IPS-18c (cell line): ENCODE data around the gene RDX.
"Not testable (repeated sequence)": the region's sequence is repeated elsewhere in the genome, so short reads cannot be mapped to it uniquely, and the experiment has no call there.

Experiments used
- H3K4me3 ChIP-seq: 2 replicates; pipeline ENCODE4 v1.7.0; 2013; ENCODE audit warnings: low read depth, mild to moderate bottlenecking, low read length, moderate library complexity; ENCODE audit not compliant: insufficient read depth
- H3K9me3 ChIP-seq: one replicate; pipeline ENCODE4 v1.6.1; 2013; ENCODE audit warnings: mild to moderate bottlenecking, low read length, moderate library complexity; ENCODE audit not compliant: control insufficient read depth, insufficient read depth

Gene RDX

GRCh38 chr11:110242746-110243145 lies 53.7 kb downstream of the RDX start:
- Histone ChIP-seq H3K4me3 (no peak overlapping the region), H3K9me3 (no peaks in the 10 kb centered on the region)

GRCh38 chr11:110242188-110242587 lies 54.2 kb downstream of the RDX start:
- no peaks in the 10 kb centered on the region for H3K9me3 ChIP-seq

GRCh38 chr11:110235966-110236365 lies 60.4 kb downstream of the RDX start:
- no peak overlapping the region for H3K4me3 ChIP-seq
- H3K9me3 ChIP-seq: no peaks in the 10 kb centered on the region

More at GRCh38 chr11:110242188-110242587, 54.2 kb downstream of the RDX start:
- no peak overlapping the region for H3K4me3 ChIP-seq

GRCh38 chr11:110230377-110230776 lies 66.0 kb downstream of the RDX start:
- H3K4me3 ChIP-seq: no peak overlapping the region
- H3K9me3 ChIP-seq: no peaks in the 10 kb centered on the region

GRCh38 chr11:110219006-110219785 lies 77.2 kb downstream of the RDX start:
- no peaks in the 10 kb centered on the region for H3K9me3 ChIP-seq
- H3K4me3 ChIP-seq: no peak overlapping the region

GRCh38 chr11:110217936-110218335 lies 78.5 kb downstream of the RDX start:
- no peaks in the 10 kb centered on the region for H3K9me3 ChIP-seq
- no peak overlapping the region for H3K4me3 ChIP-seq

GRCh38 chr11:110217223-110217877 lies 79.1 kb downstream of the RDX start:
- Histone ChIP-seq H3K9me3 (no peaks in the 10 kb centered on the region), H3K4me3 (no peak overlapping the region)

GRCh38 chr11:110209313-110209694 lies 87.1 kb downstream of the RDX start:
- H3K4me3 ChIP-seq: peak overlapping the region; percentile 24; the same call in 1 of the 2 replicates
- not testable (repeated sequence) for H3K9me3 ChIP-seq

- not testable (repeated sequence) for H3K9me3 ChIP-seq
- peak overlapping the region; percentile 24; the same call in 1 of the 2 replicates for H3K4me3 ChIP-seq
These were observed 87.6 kb downstream of the RDX start for GRCh38 chr11:110208678-110209312.

GRCh38 chr11:110207123-110207522 lies 89.3 kb downstream of the RDX start:
- Histone ChIP-seq H3K9me3 (no peaks in the 10 kb centered on the region), H3K4me3 (no peak overlapping the region)

GRCh38 chr11:110200836-110201235 lies 95.6 kb downstream of the RDX start:
- Histone ChIP-seq H3K4me3 (no peak overlapping the region), H3K9me3 (no peaks in the 10 kb centered on the region)

- H3K9me3 ChIP-seq: no peaks in the 10 kb centered on the region
These were observed 96.2 kb downstream of the RDX start for GRCh38 chr11:110200241-110200640.

GRCh38 chr11:110199184-110199981 lies 97.0 kb downstream of the RDX start:
- H3K9me3 ChIP-seq: no peaks in the 10 kb centered on the region
- H3K4me3 ChIP-seq: no peak overlapping the region

More at GRCh38 chr11:110200241-110200640, 96.2 kb downstream of the RDX start:
- no peak overlapping the region for H3K4me3 ChIP-seq

- H3K4me3 ChIP-seq: no peak overlapping the region
These were observed 98.2 kb downstream of the RDX start for GRCh38 chr11:110198031-110198729.

GRCh38 chr11:110196884-110197420 lies 99.5 kb downstream of the RDX start:
- H3K4me3 ChIP-seq: no peak overlapping the region
- H3K9me3 ChIP-seq: no peaks in the 10 kb centered on the region

More at GRCh38 chr11:110198031-110198729, 98.2 kb downstream of the RDX start:
- H3K9me3 ChIP-seq: no peaks in the 10 kb centered on the region

- Histone ChIP-seq H3K4me3 (no peak overlapping the region), H3K9me3 (no peaks in the 10 kb centered on the region)
These were observed 100.1 kb downstream of the RDX start for GRCh38 chr11:110196241-110196754.
